ENCODE results near the gene KYNU. TPM values are rescaled to one million over a fixed set of nuclear protein-coding genes. Genes with fewer than 3 reads are reported as not detected.

The KYNU gene
- total RNA-seq, 1 experiment from 2014 or later = 0.37 TPM

GRCh38 chr2:142865924-142866323 lies 11.5 kb upstream of the KYNU start:
- no peak overlapping the region for H3K27ac ChIP-seq (ENCODE audit: insufficient read length, low read depth, low read length)

More at GRCh38 chr2:142865924-142866323, 11.5 kb upstream of the KYNU start:
- Histone ChIP-seq H3K4me2 (ENCODE audit: insufficient read depth, insufficient read length, low read length) (no peak overlapping the region), H4K5ac (ENCODE audit: insufficient read length, low read depth, low read length) (no peak overlapping the region), H4K91ac (ENCODE audit: insufficient read length, low read depth, low read length) (no peak overlapping the region), H2BK12ac (ENCODE audit: insufficient read length, low read depth, low read length) (no peak overlapping the region), H3K4me1 (ENCODE audit: insufficient read depth, low read length) (no peaks in the 10 kb centered on the region), H3K23me2 (ENCODE audit: insufficient read length, low read depth, low read length, poor library complexity, severe bottlenecking) (no peaks in the 10 kb centered on the region), H2BK20ac (ENCODE audit: low read depth, low read length, poor library complexity, severe bottlenecking) (no peak overlapping the region), H2BK5ac (ENCODE audit: insufficient read length, low read length) (no peak overlapping the region), H4K8ac (replicated peaks; ENCODE audit: insufficient read length, low read depth, low read length) (no peak overlapping the region), H3K9ac (ENCODE audit: extremely low read depth, insufficient read length, low read length) (no peak overlapping the region), H2AFZ (ENCODE audit: low read length) (no peak overlapping the region), H3K14ac (ENCODE audit: insufficient read depth, low read length) (no peak overlapping the region), H3K4ac (ENCODE audit: low read depth, low read length) (no peak overlapping the region), H3K27me3 (ENCODE audit: insufficient read depth, low read length) (no peaks in the 10 kb centered on the region), H2BK15ac (ENCODE audit: low read depth, low read length) (no peak overlapping the region), H3K79me2 (ENCODE audit: insufficient read depth, low read length) (no peaks in the 10 kb centered on the region), H3K79me1 (ENCODE audit: insufficient read depth, low read depth, low read length, poor library complexity, severe bottlenecking) (no peaks in the 10 kb centered on the region), H3K18ac (ENCODE audit: insufficient read length, low read depth, low read length) (no peak overlapping the region), H2AK5ac (ENCODE audit: insufficient read length, low read length) (no peak overlapping the region), H3K23ac (ENCODE audit: insufficient read length, low read depth, low read length) (no peak overlapping the region), H3T11ph (ENCODE audit: low read length) (no peak overlapping the region), H3K9me3 (ENCODE audit: control insufficient read depth, low read depth, low read length) (no peaks in the 10 kb centered on the region), H2BK120ac (ENCODE audit: low read depth, low read length, poor library complexity, severe bottlenecking) (no peak overlapping the region), H3K56ac (ENCODE audit: insufficient read length, low read depth, low read length) (no peak overlapping the region), H4K20me1 (ENCODE audit: control insufficient read depth, insufficient read depth, insufficient read length) (no peaks in the 10 kb centered on the region)
- no peaks in the 10 kb centered on the region for H3K27me3 Mint-ChIP-seq (ENCODE audit: low read depth)
- H3K4me1 Mint-ChIP-seq = peaks cover 4% of the 10 kb centered on the region in 2 experiments; a peak in 3 of 4 replicates
- no peak for DNase-seq
- no peaks in the 10 kb centered on the region for H3K36me3 Mint-ChIP-seq (ENCODE audit: insufficient read depth in 1 of 3, low read depth in 3 of 3)
- TF ChIP-seq, protein P1, sequence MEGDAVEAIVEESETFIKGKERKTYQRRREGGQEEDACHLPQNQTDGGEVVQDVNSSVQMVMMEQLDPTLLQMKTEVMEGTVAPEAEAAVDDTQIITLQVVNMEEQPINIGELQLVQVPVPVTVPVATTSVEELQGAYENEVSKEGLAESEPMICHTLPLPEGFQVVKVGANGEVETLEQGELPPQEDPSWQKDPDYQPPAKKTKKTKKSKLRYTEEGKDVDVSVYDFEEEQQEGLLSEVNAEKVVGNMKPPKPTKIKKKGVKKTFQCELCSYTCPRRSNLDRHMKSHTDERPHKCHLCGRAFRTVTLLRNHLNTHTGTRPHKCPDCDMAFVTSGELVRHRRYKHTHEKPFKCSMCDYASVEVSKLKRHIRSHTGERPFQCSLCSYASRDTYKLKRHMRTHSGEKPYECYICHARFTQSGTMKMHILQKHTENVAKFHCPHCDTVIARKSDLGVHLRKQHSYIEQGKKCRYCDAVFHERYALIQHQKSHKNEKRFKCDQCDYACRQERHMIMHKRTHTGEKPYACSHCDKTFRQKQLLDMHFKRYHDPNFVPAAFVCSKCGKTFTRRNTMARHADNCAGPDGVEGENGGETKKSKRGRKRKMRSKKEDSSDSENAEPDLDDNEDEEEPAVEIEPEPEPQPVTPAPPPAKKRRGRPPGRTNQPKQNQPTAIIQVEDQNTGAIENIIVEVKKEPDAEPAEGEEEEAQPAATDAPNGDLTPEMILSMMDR (conservative IDR thresholded peaks at IDR 0.05) = no peak
- H3K27ac Mint-ChIP-seq = no peak overlapping the region; a peak in 1 of 7 replicates
- no peak overlapping the region for H3K4me3 Mint-ChIP-seq
- peaks cover 0 to 4% of the 10 kb centered on the region in 2 experiments; a peak in 1 of 5 replicates for H3K9me3 Mint-ChIP-seq
- WGBS (ENCODE audit: extremely low coverage, insufficient read length, low lambda C conversion rate) = no CpG with 5 or more reads among the region's 1 CpG

All from H9 (cell line).